Bronchus fibroblast of lung (primary cell): ENCODE results near the gene CPXCR1. TPM values are rescaled to one million over a fixed set of nuclear protein-coding genes. Genes with fewer than 3 reads are reported as not detected.

Experiments used
- total RNA-seq: library from RNA; depleted of rRNA; stranded (reverse); fragments of >200 nt; gene quantifications from 2 replicates; pipeline ENCODE4 v1.2.3, GENCODE V29; 2015

Gene CPXCR1
- total RNA-seq = not detected in 2 replicates

GRCh38 chrX:88746925-88747324 lies at the start of gene CPXCR1:
TSS of gene CPXCR1 (plus strand) at chrX:88747225. CDS start at chrX:88753415, 6,190 bp downstream.

